H9 (cell line): ENCODE results near the gene BAG2. TPM values are rescaled to one million over a fixed set of nuclear protein-coding genes. Genes with fewer than 3 reads are reported as not detected.

ENCODE experiments used
- DNase-seq: peaks from one replicate; pipeline ENCODE4 v3.0.0-alpha.2; 2017
- H2AFZ ChIP-seq: one replicate; pipeline ENCODE4 v1.6.1; 2013; ENCODE audit warnings: mild to moderate bottlenecking, low read length, control low read depth, moderate library complexity
- H2AK5ac ChIP-seq: 2 replicates; pipeline ENCODE4 v1.6.1; 2013; ENCODE audit warnings: low read length, control low read depth, mixed read lengths; ENCODE audit not compliant: insufficient read length
- H2BK120ac ChIP-seq: one replicate; pipeline ENCODE4 v1.6.1; 2013; ENCODE audit warnings: low read depth, mild to moderate bottlenecking, low read length, control low read depth, inconsistent platforms; ENCODE audit not compliant: poor library complexity, severe bottlenecking
- H2BK12ac ChIP-seq: 2 replicates; pipeline ENCODE4 v1.6.1; 2013; ENCODE audit warnings: low read length, control low read depth, mixed read lengths, low read depth; ENCODE audit not compliant: insufficient read length
- H2BK15ac ChIP-seq: 2 replicates; pipeline ENCODE4 v1.6.1; 2013; ENCODE audit warnings: low read depth, low read length, control low read depth
- H2BK20ac ChIP-seq: one replicate; pipeline ENCODE4 v1.6.1; 2013; ENCODE audit warnings: low read depth, mild to moderate bottlenecking, low read length, control low read depth, inconsistent platforms; ENCODE audit not compliant: poor library complexity, severe bottlenecking
- H2BK5ac ChIP-seq: 2 replicates; pipeline ENCODE4 v1.6.1; 2013; ENCODE audit warnings: low read length, control low read depth, mixed read lengths; ENCODE audit not compliant: insufficient read length
- H3K14ac ChIP-seq: 2 replicates; pipeline ENCODE4 v1.6.1; 2013; ENCODE audit warnings: low read length, control low read depth; ENCODE audit not compliant: insufficient read depth
- H3K18ac ChIP-seq: 2 replicates; pipeline ENCODE4 v1.6.1; 2013; ENCODE audit warnings: low read depth, mild to moderate bottlenecking, mixed read lengths, low read length, control low read depth; ENCODE audit not compliant: insufficient read length
- H3K23ac ChIP-seq: 2 replicates; pipeline ENCODE4 v1.6.1; 2013; ENCODE audit warnings: low read length, control low read depth, mixed read lengths, low read depth; ENCODE audit not compliant: insufficient read length
- H3K23me2 ChIP-seq: 2 replicates; pipeline ENCODE4 v1.6.1; 2013; ENCODE audit warnings: low read depth, mild to moderate bottlenecking, mixed read lengths, low read length, control low read depth; ENCODE audit not compliant: insufficient read length, poor library complexity, severe bottlenecking
- H3K27ac ChIP-seq: 2 replicates; pipeline ENCODE4 v1.5.1; 2013; ENCODE audit warnings: low read length, control low read depth, mixed read lengths, low read depth; ENCODE audit not compliant: insufficient read length
- H3K27me3 ChIP-seq: 2 replicates; pipeline ENCODE4 v1.6.1; 2013; ENCODE audit warnings: low read length, control low read depth, inconsistent platforms; ENCODE audit not compliant: insufficient read depth
- H3K4ac ChIP-seq: 2 replicates; pipeline ENCODE4 v1.6.1; 2013; ENCODE audit warnings: low read depth, mild to moderate bottlenecking, control low read depth, inconsistent platforms, low read length, moderate library complexity
- H3K4me1 ChIP-seq: 2 replicates; pipeline ENCODE4 v1.6.1; 2013; ENCODE audit warnings: low read length, control low read depth, inconsistent platforms; ENCODE audit not compliant: insufficient read depth
- H3K4me2 ChIP-seq: 2 replicates; pipeline ENCODE4 v1.6.1; 2013; ENCODE audit warnings: low read length, control low read depth, mixed read lengths; ENCODE audit not compliant: insufficient read length, insufficient read depth
- H3K56ac ChIP-seq: 2 replicates; pipeline ENCODE4 v1.6.1; 2013; ENCODE audit warnings: low read depth, mild to moderate bottlenecking, mixed read lengths, low read length, control low read depth; ENCODE audit not compliant: insufficient read length
- H3K79me1 ChIP-seq: 2 replicates; pipeline ENCODE4 v1.6.1; 2013; ENCODE audit warnings: low read depth, mild to moderate bottlenecking, moderate library complexity, low read length, control low read depth, inconsistent platforms; ENCODE audit not compliant: insufficient read depth, poor library complexity, severe bottlenecking
- H3K79me2 ChIP-seq: 2 replicates; pipeline ENCODE4 v1.6.1; 2013; ENCODE audit warnings: low read length, control low read depth, inconsistent platforms; ENCODE audit not compliant: insufficient read depth
- H3K9ac ChIP-seq: 2 replicates; pipeline ENCODE4 v1.6.1; 2013; ENCODE audit warnings: low read length, control low read depth, mixed read lengths; ENCODE audit not compliant: insufficient read length; ENCODE audit errors: extremely low read depth
- H3K9me3 ChIP-seq: one replicate; pipeline ENCODE4 v1.6.1; 2013; ENCODE audit warnings: low read depth, low read length, inconsistent platforms; ENCODE audit not compliant: control insufficient read depth
- H3T11ph ChIP-seq: one replicate; pipeline ENCODE4 v1.6.1; 2013; ENCODE audit warnings: mild to moderate bottlenecking, low read length, control low read depth, inconsistent platforms
- H4K20me1 ChIP-seq: one replicate; pipeline ENCODE4 v1.6.1; 2013; ENCODE audit not compliant: control insufficient read depth, insufficient read length, insufficient read depth
- H4K5ac ChIP-seq: 2 replicates; pipeline ENCODE4 v1.6.1; 2013; ENCODE audit warnings: low read depth, mild to moderate bottlenecking, mixed read lengths, low read length, control low read depth; ENCODE audit not compliant: insufficient read length
- H4K8ac ChIP-seq: replicated peaks from 2 replicates; pipeline ENCODE4 v1.6.1; 2013; ENCODE audit warnings: low read length, control low read depth, mixed read lengths, low read depth; ENCODE audit not compliant: insufficient read length
- H4K91ac ChIP-seq: 2 replicates; pipeline ENCODE4 v1.6.1; 2013; ENCODE audit warnings: low read depth, mild to moderate bottlenecking, moderate library complexity, mixed read lengths, low read length, control low read depth; ENCODE audit not compliant: insufficient read length
- H3K27ac Mint-ChIP-seq, 3 experiments: 2 replicates in 2 of 3; 3 replicates in 1 of 3; pipeline ENCODE4 v1.8.0; 2020 to 2021; ENCODE audit warnings: mixed read lengths in 3 of 3, mild to moderate bottlenecking in 1 of 3, moderate library complexity in 1 of 3
- H3K27me3 Mint-ChIP-seq: 2 replicates; pipeline ENCODE4 v1.8.0; 2021; ENCODE audit warnings: low read depth, mild to moderate bottlenecking, moderate library complexity, mixed read lengths
- H3K36me3 Mint-ChIP-seq, 3 experiments: 2 replicates in 2 of 3; 3 replicates in 1 of 3; pipeline ENCODE4 v1.8.0; 2020 to 2021; ENCODE audit warnings: low read depth in 3 of 3, mixed read lengths in 3 of 3; ENCODE audit not compliant: insufficient read depth in 1 of 3
- H3K4me1 Mint-ChIP-seq, 2 experiments: 2 replicates each; pipeline ENCODE4 v1.8.0; 2020; ENCODE audit warnings: mixed read lengths in 2 of 2
- H3K4me3 Mint-ChIP-seq, 2 experiments: 2 replicates in 1 of 2; 3 replicates in 1 of 2; pipeline ENCODE4 v1.8.0; 2020 to 2021; ENCODE audit warnings: mild to moderate bottlenecking in 2 of 2, mixed read lengths in 2 of 2, moderate library complexity in 1 of 2
- H3K9me3 Mint-ChIP-seq, 2 experiments: 2 replicates in 1 of 2; 3 replicates in 1 of 2; pipeline ENCODE4 v1.8.0; 2020; ENCODE audit warnings: mild to moderate bottlenecking in 2 of 2, mixed read lengths in 2 of 2, moderate library complexity in 1 of 2
- WGBS: extraction: QIAGEN DNeasy Blood & Tissue Kit; methylation state at CpG from one replicate; pipeline ENCODE4 v1.1.7; 2013; ENCODE audit warnings: missing lambda C conversion rate, low lambda C conversion rate, mixed read lengths; ENCODE audit not compliant: insufficient read length; ENCODE audit errors: extremely low coverage; 5-methylcytosine and 5-hydroxymethylcytosine counted together
- total RNA-seq: library from RNA; stranded (reverse); gene quantifications from 2 replicates; pipeline ENCODE4 v1.2.1, GENCODE V29; 2021
- TF ChIP-seq, protein P1 (sequence below): fragments of 200-600 bp; sonication (generic); conservative IDR thresholded peaks from 3 replicates; pipeline ENCODE4 v1.8.0; 2021; ENCODE audit warnings: antibody characterized with exemption, mild to moderate bottlenecking

BAG2 gene
- total RNA-seq, 1 experiment from 2014 or later: 8.4 TPM

DNA sequence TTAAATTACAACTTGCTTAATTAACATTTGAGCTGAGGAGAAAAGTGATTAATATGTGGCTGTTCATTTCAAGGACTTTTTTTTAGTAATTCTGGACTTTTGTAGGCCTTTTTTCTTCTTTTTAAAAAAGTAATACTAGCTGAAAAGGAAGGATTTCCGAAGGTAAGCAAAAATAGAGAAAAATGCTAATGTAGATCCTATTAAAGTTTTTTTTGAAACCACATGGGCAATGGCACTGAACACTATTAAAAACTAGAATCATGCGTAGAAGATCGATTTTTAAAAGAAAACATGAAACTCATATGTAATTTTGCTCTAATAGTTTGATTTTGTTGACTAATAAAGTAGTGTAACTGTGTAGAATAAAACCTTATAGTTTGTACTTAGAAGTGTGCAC, 2.4 kb downstream of the BAG2 start:
- Mint-ChIP-seq H3K27me3 (no peaks in the 10 kb centered on the region), H3K36me3 (no peaks in the 10 kb centered on the region; a peak in 1 of 7 replicates), H3K4me1 (peaks cover 34 to 41% of the 10 kb centered on the region in 2 experiments), H3K9me3 (no peaks in the 10 kb centered on the region; a peak in 1 of 5 replicates), H3K27ac (no peak overlapping the region), H3K4me3 (peak overlapping the region; percentile 83 to 94; a peak in 3 of 5 replicates)
- Histone ChIP-seq H3K4me1 (no peaks in the 10 kb centered on the region), H2BK15ac (no peak overlapping the region), H3K79me2 (peaks cover 16% of the 10 kb centered on the region; the same call in 1 of the 2 replicates), H3K14ac (no peak overlapping the region), H4K20me1 (no peaks in the 10 kb centered on the region), H4K91ac (no peak overlapping the region), H4K8ac (no peak overlapping the region), H3T11ph (no peak overlapping the region), H3K56ac (no peak overlapping the region), H3K23ac (no peak overlapping the region), H3K27me3 (no peaks in the 10 kb centered on the region; the same call in 1 of the 2 replicates), H2BK120ac (no peak overlapping the region), H3K18ac (no peak overlapping the region), H3K9ac (no peak overlapping the region), H3K4me2 (peak overlapping the region; percentile 95), H2AFZ (no peak overlapping the region), H2BK5ac (no peak overlapping the region), H3K27ac (no peak overlapping the region), H3K9me3 (no peaks in the 10 kb centered on the region), H2BK12ac (no peak overlapping the region), H2BK20ac (no peak overlapping the region), H3K4ac (no peak overlapping the region), H2AK5ac (no peak overlapping the region), H3K23me2 (peaks cover 11% of the 10 kb centered on the region), H4K5ac (no peak overlapping the region), H3K79me1 (no peaks in the 10 kb centered on the region)
- DNase-seq: no peak
- TF ChIP-seq, protein P1, sequence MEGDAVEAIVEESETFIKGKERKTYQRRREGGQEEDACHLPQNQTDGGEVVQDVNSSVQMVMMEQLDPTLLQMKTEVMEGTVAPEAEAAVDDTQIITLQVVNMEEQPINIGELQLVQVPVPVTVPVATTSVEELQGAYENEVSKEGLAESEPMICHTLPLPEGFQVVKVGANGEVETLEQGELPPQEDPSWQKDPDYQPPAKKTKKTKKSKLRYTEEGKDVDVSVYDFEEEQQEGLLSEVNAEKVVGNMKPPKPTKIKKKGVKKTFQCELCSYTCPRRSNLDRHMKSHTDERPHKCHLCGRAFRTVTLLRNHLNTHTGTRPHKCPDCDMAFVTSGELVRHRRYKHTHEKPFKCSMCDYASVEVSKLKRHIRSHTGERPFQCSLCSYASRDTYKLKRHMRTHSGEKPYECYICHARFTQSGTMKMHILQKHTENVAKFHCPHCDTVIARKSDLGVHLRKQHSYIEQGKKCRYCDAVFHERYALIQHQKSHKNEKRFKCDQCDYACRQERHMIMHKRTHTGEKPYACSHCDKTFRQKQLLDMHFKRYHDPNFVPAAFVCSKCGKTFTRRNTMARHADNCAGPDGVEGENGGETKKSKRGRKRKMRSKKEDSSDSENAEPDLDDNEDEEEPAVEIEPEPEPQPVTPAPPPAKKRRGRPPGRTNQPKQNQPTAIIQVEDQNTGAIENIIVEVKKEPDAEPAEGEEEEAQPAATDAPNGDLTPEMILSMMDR: no peak
- WGBS: no CpG with 5 or more reads among the region's 3 CpGs
